GM19099 (cell line): ENCODE results near the gene ARHGAP1.

ENCODE experiments used
- POLR2A ChIP-seq: IDR thresholded peaks from 3 replicates; pipeline ENCODE4 v1.6.1; 2011; ENCODE audit warnings: low read depth; ENCODE audit not compliant: insufficient read length; ENCODE audit errors: extremely low read depth

ARHGAP1 gene

GRCh38 chr11:46657186-46657585, 43.2 kb downstream of the ARHGAP1 start:
- TF ChIP-seq POLR2A, result no peak

GRCh38 chr11:46655631-46656030, 44.8 kb downstream of the ARHGAP1 start:
- TF ChIP-seq POLR2A, result no peak

- TF ChIP-seq POLR2A, result no peak
These were observed 51.2 kb downstream of the ARHGAP1 start for GRCh38 chr11:46649180-46649738.

GRCh38 chr11:46643986-46644385, 56.4 kb downstream of the ARHGAP1 start:
- no peak for TF ChIP-seq POLR2A

- TF ChIP-seq POLR2A, result no peak
These were observed 56.9 kb downstream of the ARHGAP1 start for GRCh38 chr11:46643531-46643930.

- TF ChIP-seq POLR2A, result no peak
These were observed 57.6 kb downstream of the ARHGAP1 start for GRCh38 chr11:46642627-46643335.

- TF ChIP-seq POLR2A, result no peak
These were observed 58.8 kb downstream of the ARHGAP1 start for GRCh38 chr11:46641639-46642038.

- no peak for TF ChIP-seq POLR2A
These were observed 60.2 kb downstream of the ARHGAP1 start for GRCh38 chr11:46640036-46640788.

- TF ChIP-seq POLR2A, result no peak
These were observed 61.1 kb downstream of the ARHGAP1 start for GRCh38 chr11:46639197-46639839.

- no peak for TF ChIP-seq POLR2A
These were observed 62.9 kb downstream of the ARHGAP1 start for GRCh38 chr11:46637546-46637945.

GRCh38 chr11:46635557-46636139, 64.8 kb downstream of the ARHGAP1 start:
- TF ChIP-seq POLR2A, result no peak

GRCh38 chr11:46633291-46634217, 66.9 kb downstream of the ARHGAP1 start:
- TF ChIP-seq POLR2A, result no peak

GRCh38 chr11:46632502-46632901, 67.9 kb downstream of the ARHGAP1 start:
- TF ChIP-seq POLR2A, result no peak

- no peak for TF ChIP-seq POLR2A
These were observed 68.7 kb downstream of the ARHGAP1 start for GRCh38 chr11:46631676-46632075.

- no peak for TF ChIP-seq POLR2A
These were observed 70.2 kb downstream of the ARHGAP1 start for GRCh38 chr11:46630237-46630636.

- TF ChIP-seq POLR2A, result no peak
These were observed 71.5 kb downstream of the ARHGAP1 start for GRCh38 chr11:46628961-46629360.
